Measurements from ENCODE around the gene TTC9B. TPM values are rescaled to one million over a fixed set of nuclear protein-coding genes. Genes with fewer than 3 reads are reported as not detected.

Gene TTC9B
- total RNA-seq, 1 experiment from 2014 or later = 0.59 TPM

GRCh38 chr19:40204381-40204780 lies 13.8 kb downstream of the TTC9B start:
- Histone ChIP-seq H3K9me2 (ENCODE audit: insufficient read depth) (no peaks in the 10 kb centered on the region), H3K4me2 (no peak overlapping the region), H3K4me3 (no peak overlapping the region), H3K9me3 (ENCODE audit: insufficient read depth, low read depth) (no peaks in the 10 kb centered on the region), H3K27ac (no peak overlapping the region), H4K20me1 (ENCODE audit: insufficient read depth) (no peaks in the 10 kb centered on the region; the same call in 1 of the 2 replicates), H3K27me3 (ENCODE audit: insufficient read depth, low read depth) (no peaks in the 10 kb centered on the region), H3K4me1 (replicated peaks; ENCODE audit: insufficient read depth) (no peaks in the 10 kb centered on the region), H3F3A (ENCODE audit: insufficient read depth, low read depth) (no peaks in the 10 kb centered on the region; the same call in 1 of the 2 replicates), H3K36me3 (ENCODE audit: low read depth) (no peaks in the 10 kb centered on the region; the same call in 1 of the 2 replicates), H3K79me2 (ENCODE audit: low read depth) (no peaks in the 10 kb centered on the region), H2AFZ (no peak overlapping the region)
- ChIA-PET CTCF (no interaction called here), POLR2A (ENCODE audit: unreplicated experiment) (no interaction called here)
- DNase-seq = no peak
- intact Hi-C loops (cut with micrococcal nuclease; ENCODE audit: unreplicated experiment) = no loop called here
- no TSS peak for BruUV-seq (replicated peaks)
- no peak for TF ChIP-seq EZH2 (IDR thresholded peaks at IDR 0.05; ENCODE audit: low read depth)
- TF ChIP-seq, protein P1, sequence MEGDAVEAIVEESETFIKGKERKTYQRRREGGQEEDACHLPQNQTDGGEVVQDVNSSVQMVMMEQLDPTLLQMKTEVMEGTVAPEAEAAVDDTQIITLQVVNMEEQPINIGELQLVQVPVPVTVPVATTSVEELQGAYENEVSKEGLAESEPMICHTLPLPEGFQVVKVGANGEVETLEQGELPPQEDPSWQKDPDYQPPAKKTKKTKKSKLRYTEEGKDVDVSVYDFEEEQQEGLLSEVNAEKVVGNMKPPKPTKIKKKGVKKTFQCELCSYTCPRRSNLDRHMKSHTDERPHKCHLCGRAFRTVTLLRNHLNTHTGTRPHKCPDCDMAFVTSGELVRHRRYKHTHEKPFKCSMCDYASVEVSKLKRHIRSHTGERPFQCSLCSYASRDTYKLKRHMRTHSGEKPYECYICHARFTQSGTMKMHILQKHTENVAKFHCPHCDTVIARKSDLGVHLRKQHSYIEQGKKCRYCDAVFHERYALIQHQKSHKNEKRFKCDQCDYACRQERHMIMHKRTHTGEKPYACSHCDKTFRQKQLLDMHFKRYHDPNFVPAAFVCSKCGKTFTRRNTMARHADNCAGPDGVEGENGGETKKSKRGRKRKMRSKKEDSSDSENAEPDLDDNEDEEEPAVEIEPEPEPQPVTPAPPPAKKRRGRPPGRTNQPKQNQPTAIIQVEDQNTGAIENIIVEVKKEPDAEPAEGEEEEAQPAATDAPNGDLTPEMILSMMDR (conservative IDR thresholded peaks at IDR 0.05) = no peak

- no peaks in the 10 kb centered on the region for H4K20me1 ChIP-seq (ENCODE audit: insufficient read depth)
- ChIA-PET POLR2A (ENCODE audit: unreplicated experiment) (no interaction called here), CTCF (no interaction called here)
- no peak overlapping the region for H3K4me3 ChIP-seq
- H3K4me1 ChIP-seq (replicated peaks; ENCODE audit: insufficient read depth) = no peaks in the 10 kb centered on the region
- no peak for DNase-seq
- H3K36me3 ChIP-seq (ENCODE audit: low read depth) = no peaks in the 10 kb centered on the region; the same call in 1 of the 2 replicates
- H3K27ac ChIP-seq = no peak overlapping the region
- no peaks in the 10 kb centered on the region for H3K27me3 ChIP-seq (ENCODE audit: insufficient read depth, low read depth)
- intact Hi-C loops (cut with micrococcal nuclease; ENCODE audit: unreplicated experiment) = no loop called here
- H3K9me2 ChIP-seq (ENCODE audit: insufficient read depth) = no peaks in the 10 kb centered on the region
- no peaks in the 10 kb centered on the region; the same call in 1 of the 2 replicates for H3F3A ChIP-seq (ENCODE audit: insufficient read depth, low read depth)
- H3K79me2 ChIP-seq (ENCODE audit: low read depth) = no peaks in the 10 kb centered on the region
- no peak overlapping the region for H2AFZ ChIP-seq
- no TSS peak for BruUV-seq (replicated peaks)
- TF ChIP-seq, protein P1 (conservative IDR thresholded peaks at IDR 0.05) = no peak
- TF ChIP-seq EZH2 (IDR thresholded peaks at IDR 0.05; ENCODE audit: low read depth) = no peak
- H3K4me2 ChIP-seq = no peak overlapping the region
- no peaks in the 10 kb centered on the region for H3K9me3 ChIP-seq (ENCODE audit: insufficient read depth, low read depth)
These were observed 17.7 kb downstream of the TTC9B start for GRCh38 chr19:40200341-40201099.

DNA sequence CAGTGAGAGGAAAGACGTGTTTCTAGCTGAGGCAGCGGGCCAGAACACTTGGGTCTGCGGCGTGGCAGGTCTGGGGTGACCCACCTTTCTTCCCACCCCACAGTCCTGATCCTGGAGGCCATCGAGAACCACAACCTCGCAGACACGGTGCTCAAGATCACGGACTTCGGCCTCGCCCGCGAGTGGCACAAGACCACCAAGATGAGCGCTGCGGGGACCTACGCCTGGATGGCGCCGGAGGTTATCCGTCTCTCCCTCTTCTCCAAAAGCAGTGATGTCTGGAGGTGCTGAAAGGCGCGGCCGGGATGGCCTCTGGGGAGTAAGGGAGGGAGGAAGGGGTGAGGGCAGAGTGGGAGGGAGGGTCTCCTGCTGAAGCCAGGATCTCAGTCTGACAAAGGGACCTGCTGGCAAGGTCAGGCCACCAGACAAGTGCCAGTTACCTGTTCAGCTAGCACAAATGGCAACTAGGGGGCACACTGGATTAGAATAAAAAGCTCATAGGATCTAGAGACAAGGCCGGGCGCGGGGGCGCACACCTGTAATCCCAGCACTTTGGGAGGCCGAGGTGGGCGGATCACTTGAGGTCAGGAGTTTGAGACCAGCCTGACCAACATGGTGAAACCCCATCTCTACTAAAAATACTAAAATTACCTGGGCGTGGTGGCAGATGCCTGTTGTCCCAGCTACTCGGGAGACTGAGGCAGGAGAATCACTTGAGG lies 19.8 kb downstream of the TTC9B start:
- no peak for TF ChIP-seq EZH2 (IDR thresholded peaks at IDR 0.05; ENCODE audit: low read depth)
- TF ChIP-seq, protein P1 (conservative IDR thresholded peaks at IDR 0.05) = no peak
- Histone ChIP-seq H3K27me3 (ENCODE audit: insufficient read depth, low read depth) (no peaks in the 10 kb centered on the region), H3K9me2 (ENCODE audit: insufficient read depth) (no peaks in the 10 kb centered on the region), H3K4me3 (no peak overlapping the region), H3F3A (ENCODE audit: insufficient read depth, low read depth) (no peaks in the 10 kb centered on the region; the same call in 1 of the 2 replicates), H3K27ac (no peak overlapping the region), H3K36me3 (ENCODE audit: low read depth) (no peaks in the 10 kb centered on the region), H3K4me1 (replicated peaks; ENCODE audit: insufficient read depth) (no peaks in the 10 kb centered on the region), H3K9me3 (ENCODE audit: insufficient read depth, low read depth) (no peaks in the 10 kb centered on the region), H2AFZ (no peak overlapping the region), H3K4me2 (no peak overlapping the region), H4K20me1 (ENCODE audit: insufficient read depth) (no peaks in the 10 kb centered on the region; the same call in 1 of the 2 replicates), H3K79me2 (ENCODE audit: low read depth) (no peaks in the 10 kb centered on the region)
- ChIA-PET POLR2A (ENCODE audit: unreplicated experiment) (no interaction called here), CTCF (no interaction called here)
- no peak for DNase-seq
- intact Hi-C loops (cut with micrococcal nuclease; ENCODE audit: unreplicated experiment) = no loop called here
- BruUV-seq (replicated peaks) = no TSS peak
